Thoracic aorta (tissue), 2 donors: ENCODE data around the gene ERCC3. TPM values are rescaled to one million over a fixed set of nuclear protein-coding genes. Genes with fewer than 3 reads are reported as not detected.
A peak's percentile ranks its signal among the peaks of the same experiment; 100 is the strongest.
"Not testable (repeated sequence)": the region's sequence is repeated elsewhere in the genome, so short reads cannot be mapped to it uniquely, and the experiment has no call there.

Experiments
- ATAC-seq: fragments of 150-250 bp; one replicate; pipeline ENCODE4 v1.8.0; 2017; ENCODE audit warnings: low read depth; ENCODE audit not compliant: insufficient number of reproducible peaks, low FRiP score
- DNase-seq: peaks from one replicate; pipeline ENCODE4 v3.0.0-alpha.2; 2020; ENCODE audit warnings: low spot score
- H3K27ac ChIP-seq, 2 donors: fragments of 200-600 bp; sonication (generic); 1 replicate in 1 of 2; 2 replicates in 1 of 2; pipeline ENCODE4 v1.5.1; 2016; ENCODE audit warnings: mild to moderate bottlenecking in 2 of 2, moderate library complexity in 2 of 2
- H3K27me3 ChIP-seq: fragments of 200-600 bp; sonication (generic); replicated peaks from 2 replicates; pipeline ENCODE4 v1.6.0; 2016; ENCODE audit warnings: mild to moderate bottlenecking; ENCODE audit not compliant: insufficient read depth
- H3K36me3 ChIP-seq: fragments of 200-600 bp; sonication (generic); one replicate; pipeline ENCODE4 v1.5.1; 2016
- H3K4me1 ChIP-seq, 2 donors: fragments of 200-600 bp; sonication (generic); 1 replicate in 1 of 2; 2 replicates in 1 of 2; pipeline versions ENCODE4 v1.5.1 to v1.6.0; 2016; ENCODE audit warnings: low read depth in 2 of 2, mild to moderate bottlenecking in 1 of 2; ENCODE audit not compliant: control insufficient read depth in 1 of 2
- H3K4me3 ChIP-seq: fragments of 200-600 bp; sonication (generic); 2 replicates; pipeline ENCODE4 v1.5.1; 2016; ENCODE audit warnings: mild to moderate bottlenecking
- H3K9me3 ChIP-seq: fragments of 200-600 bp; sonication (generic); 2 replicates; pipeline ENCODE4 v1.5.1; 2016
- CTCF ChIP-seq: fragments of 200-600 bp; sonication (generic); IDR thresholded peaks from one replicate; pipeline ENCODE4 v1.5.1; 2019; ENCODE audit warnings: antibody characterized with exemption
- total RNA-seq, 2 donors: library from RNA; depleted of rRNA; stranded (reverse); fragments of >200 nt; gene quantifications; one replicate each; pipeline versions ENCODE4 v1.1.0 to v1.2.3, GENCODE V29; 2016

ERCC3 gene
- total RNA-seq, 2 donors from 2014 or later, result 36.7 to 63.7 TPM

DNA sequence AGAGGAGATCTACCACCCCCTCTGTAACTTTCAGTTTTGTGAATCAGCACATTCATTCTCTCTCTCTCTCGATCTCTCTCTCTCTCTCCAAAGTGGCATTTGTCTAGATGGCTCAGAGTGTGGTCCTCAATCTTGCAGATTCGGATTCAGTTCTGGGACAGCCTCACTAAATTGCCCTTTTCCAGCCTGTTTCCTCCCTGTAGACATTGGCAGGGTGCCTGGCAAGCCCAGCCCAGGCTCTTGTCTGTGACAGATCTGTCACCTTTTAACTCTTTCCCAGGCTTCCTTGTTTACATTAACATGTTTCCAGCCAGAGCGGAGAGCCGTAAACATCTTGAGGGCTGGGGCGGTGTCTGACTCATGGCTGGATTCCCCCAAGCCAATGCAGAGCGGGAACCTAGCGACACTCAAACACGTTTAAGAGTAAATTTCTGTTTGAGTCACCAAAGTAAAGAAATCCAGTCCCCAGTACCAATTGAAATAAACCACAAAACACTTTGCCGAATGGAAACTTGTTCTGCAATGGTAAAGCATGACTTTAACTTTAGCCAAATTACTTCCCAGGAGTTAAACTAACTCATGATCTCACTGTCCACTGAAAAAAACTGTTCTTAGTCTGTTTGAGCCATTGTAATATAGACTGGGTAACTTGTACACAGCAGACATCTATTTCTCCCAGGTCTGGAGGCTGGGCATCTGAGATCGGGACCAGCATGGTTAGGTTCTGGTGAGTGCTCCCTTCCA is 67.3 kb downstream of the ERCC3 start:
- DNase-seq, result no peak
- no peak for TF ChIP-seq CTCF

DNA sequence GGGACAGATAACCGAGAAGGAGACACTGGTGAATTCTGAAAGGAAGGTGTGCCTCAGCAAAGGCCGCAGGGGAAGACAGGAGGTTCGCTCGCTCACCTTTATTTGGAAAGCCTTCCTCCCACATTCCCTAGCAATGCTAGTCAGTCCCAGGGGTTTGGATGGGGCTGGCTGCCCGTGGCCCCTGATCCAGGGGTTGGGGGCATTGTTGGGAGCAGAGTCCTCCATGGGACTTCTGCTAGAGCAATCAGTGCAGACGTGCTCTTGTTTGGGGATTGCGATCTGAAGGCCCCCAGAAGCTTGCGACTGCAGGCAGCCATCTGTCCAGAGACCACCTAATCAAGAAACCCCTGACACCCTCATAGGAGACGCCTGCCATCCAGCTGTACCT is 67.8 kb downstream of the ERCC3 start:
- ATAC-seq (no peak), DNase-seq (no peak)
- no peak for TF ChIP-seq CTCF
- H3K36me3 ChIP-seq, result no peaks in the 10 kb centered on the region
- H3K4me3 ChIP-seq, result no peak overlapping the region
- no peaks in the 10 kb centered on the region for H3K27me3 ChIP-seq
- H3K9me3 ChIP-seq, result no peaks in the 10 kb centered on the region
- no peak overlapping the region for H3K27ac ChIP-seq
- H3K4me1 ChIP-seq, result peaks cover 0 to 10% of the 10 kb centered on the region in 2 donors

More for the DNA sequence above, 67.3 kb downstream of the ERCC3 start:
- no peaks in the 10 kb centered on the region for H3K9me3 ChIP-seq
- H3K4me3 ChIP-seq, result peak overlapping the region; percentile 44
- peaks cover 0 to 10% of the 10 kb centered on the region in 2 donors for H3K4me1 ChIP-seq
- no peaks in the 10 kb centered on the region for H3K36me3 ChIP-seq
- H3K27me3 ChIP-seq, result no peaks in the 10 kb centered on the region
- no peak overlapping the region for H3K27ac ChIP-seq
- ATAC-seq, result no peak

DNA sequence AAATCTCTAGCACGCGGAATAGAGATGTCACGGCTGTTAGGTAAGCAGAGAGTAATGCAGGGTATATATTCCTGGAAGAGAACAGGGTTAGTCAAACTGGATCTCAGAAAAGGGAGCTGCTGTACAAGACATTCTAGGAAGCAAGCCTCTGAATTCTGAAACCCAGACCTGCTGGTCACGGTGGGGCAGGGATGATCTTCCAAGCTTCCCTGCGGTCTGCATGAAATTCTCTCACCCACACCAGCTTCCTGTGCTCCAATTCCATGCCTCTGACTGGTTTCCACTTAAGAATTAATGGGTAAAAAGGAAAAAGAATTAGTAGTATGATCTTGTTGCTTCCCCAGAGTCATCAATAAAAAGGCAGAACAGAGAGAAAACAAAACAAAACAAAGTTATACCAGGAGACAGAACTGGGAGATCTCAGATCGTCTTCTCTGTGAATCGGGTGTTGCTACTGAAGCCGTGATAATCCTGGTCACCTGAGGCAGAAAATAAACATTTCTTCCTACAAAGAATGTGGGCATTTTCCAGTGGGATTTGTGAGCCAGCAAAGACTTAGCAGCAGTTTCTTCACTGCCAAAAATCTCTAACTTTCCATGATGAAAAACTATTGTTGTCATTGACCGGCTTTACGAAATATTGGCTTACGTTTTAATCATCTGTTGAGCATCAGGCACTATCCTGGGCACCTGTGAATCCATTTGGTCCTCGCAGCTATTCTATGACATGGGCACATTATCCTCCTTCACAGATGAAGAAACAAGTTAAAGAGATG is 68.6 kb downstream of the ERCC3 start:
- H3K27ac ChIP-seq, result no peak overlapping the region
- TF ChIP-seq CTCF, result no peak
- no peak overlapping the region for H3K4me3 ChIP-seq
- peaks cover 0 to 15% of the 10 kb centered on the region in 2 donors for H3K4me1 ChIP-seq
- no peaks in the 10 kb centered on the region for H3K36me3 ChIP-seq
- DNase-seq, result no peak
- H3K9me3 ChIP-seq, result no peaks in the 10 kb centered on the region
- no peak for ATAC-seq
- no peaks in the 10 kb centered on the region for H3K27me3 ChIP-seq

GRCh38 chr2:127224135-127224534 is 69.8 kb downstream of the ERCC3 start:
- H3K9me3 ChIP-seq, H3K27ac ChIP-seq, ATAC-seq, DNase-seq, H3K27me3 ChIP-seq, H3K36me3 ChIP-seq, H3K4me3 ChIP-seq: not testable (repeated sequence)
- peaks cover 7 to 25% of the 10 kb centered on the region in 2 donors for H3K4me1 ChIP-seq

GRCh38 chr2:127220768-127221527 is 73.0 kb downstream of the ERCC3 start:
- no peak overlapping the region for H3K27ac ChIP-seq
- no peaks in the 10 kb centered on the region for H3K9me3 ChIP-seq
- DNase-seq (no peak), ATAC-seq (no peak)
- no peaks in the 10 kb centered on the region for H3K36me3 ChIP-seq
- H3K27me3 ChIP-seq, result no peaks in the 10 kb centered on the region
- H3K4me1 ChIP-seq, result peaks cover 11 to 21% of the 10 kb centered on the region in 2 donors
- no peak overlapping the region for H3K4me3 ChIP-seq
- TF ChIP-seq CTCF, result no peak
